GM19099 (cell line): Measurements from ENCODE around the gene TLNRD1.

Experiments used
- POLR2A ChIP-seq: IDR thresholded peaks from 3 replicates; pipeline ENCODE4 v1.6.1; 2011; ENCODE audit warnings: low read depth; ENCODE audit not compliant: insufficient read length; ENCODE audit errors: extremely low read depth

Gene TLNRD1

DNA sequence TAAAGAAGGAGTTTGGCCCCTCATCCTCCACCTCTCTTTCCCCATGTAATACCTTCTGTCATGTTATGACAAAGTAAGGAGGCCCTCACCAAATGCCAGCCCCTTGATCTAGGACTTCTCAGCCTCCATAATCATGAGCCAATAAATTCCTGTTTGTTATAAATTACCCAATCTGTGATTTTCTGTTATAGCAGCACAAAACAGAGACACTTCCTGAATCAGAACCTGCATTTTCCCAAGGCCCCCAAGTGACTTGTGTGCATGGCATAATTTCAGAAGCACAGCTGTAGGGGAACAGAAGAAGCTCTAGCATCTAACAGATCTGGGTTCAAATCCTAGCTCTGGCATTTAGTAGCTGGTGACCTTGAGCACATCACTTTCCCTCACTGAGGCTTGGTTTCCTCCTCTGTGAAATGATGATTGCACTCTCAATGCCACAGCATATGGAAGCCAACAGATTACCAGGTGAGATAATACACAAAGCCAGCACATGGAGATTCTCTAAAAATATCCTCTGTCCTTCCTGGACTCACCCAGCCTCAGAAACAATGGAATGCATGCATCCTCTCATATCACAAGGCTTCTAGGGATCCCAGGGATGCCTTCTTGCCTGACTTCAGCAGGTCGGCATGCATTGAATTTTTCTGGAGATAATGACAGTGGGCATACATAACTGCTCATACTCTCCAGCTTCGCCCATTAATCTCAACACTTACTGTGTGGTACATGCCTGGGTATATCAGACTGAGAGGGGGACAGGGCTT, 26.3 kb downstream of the TLNRD1 start:
- no peak for TF ChIP-seq POLR2A

- no peak for TF ChIP-seq POLR2A
Measured at GRCh38 chr15:81029414-81030300, 28.9 kb downstream of the TLNRD1 start.

DNA sequence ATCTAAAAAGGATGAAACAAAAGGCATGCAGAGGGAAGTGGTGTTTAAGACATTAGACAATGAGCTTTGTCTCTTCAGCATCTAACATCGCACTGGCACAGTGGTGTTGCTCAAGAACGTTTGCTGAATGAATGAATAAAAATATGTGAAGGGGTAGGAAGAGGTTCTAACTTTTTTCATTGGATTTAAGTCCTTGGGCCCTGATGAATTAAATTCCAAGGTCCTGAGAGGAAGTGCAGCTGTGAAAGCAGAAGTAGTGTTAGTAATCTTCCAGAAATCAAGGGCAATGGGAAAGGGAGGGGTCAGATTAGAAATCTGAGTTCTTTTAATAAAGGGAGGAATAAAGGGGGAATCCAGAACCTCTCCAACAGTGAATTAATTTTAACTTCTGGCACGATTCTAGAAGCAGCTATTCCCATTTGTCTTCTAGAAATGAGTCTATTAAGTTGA, 29.6 kb downstream of the TLNRD1 start:
- TF ChIP-seq POLR2A, result no peak

DNA sequence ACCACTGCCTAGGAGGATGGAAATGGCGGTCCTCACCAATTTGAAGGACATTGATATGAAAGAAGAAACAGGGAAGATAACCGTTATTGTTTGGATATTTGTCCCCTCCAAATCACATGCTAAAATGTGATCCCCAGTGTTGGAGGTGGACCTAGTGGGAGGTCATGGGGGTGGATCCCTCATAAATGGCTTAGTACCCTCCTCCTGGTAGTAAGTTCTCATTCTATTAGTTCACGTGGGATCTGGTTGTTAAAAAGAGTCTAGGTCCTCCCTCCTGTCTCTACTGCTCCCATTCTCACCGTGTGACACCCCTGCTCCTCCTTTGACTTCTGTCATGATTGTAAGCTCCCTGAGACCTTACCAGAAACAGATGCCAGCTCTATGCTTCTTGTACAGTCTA, 30.5 kb downstream of the TLNRD1 start:
- no peak for TF ChIP-seq POLR2A

DNA sequence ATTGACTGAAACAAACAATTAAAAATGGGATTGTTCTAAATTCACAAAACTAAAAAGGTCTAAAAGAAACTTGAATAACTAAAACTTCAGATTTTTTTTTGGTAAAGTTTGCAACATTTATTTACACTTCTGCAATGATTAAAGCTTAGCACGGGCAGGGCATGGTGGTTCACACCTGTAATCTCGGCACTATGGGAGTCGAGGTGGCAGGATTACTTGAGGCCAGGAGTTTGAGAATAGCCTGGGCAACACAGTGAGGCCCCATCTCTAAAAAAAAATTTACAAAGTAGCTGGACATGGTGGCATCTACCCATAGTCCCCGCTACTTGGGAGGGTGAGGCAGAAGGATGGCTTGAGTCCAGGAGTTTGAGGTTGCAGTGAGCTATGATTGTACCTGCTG, 31.6 kb downstream of the TLNRD1 start:
- no peak for TF ChIP-seq POLR2A

GRCh38 chr15:81032818-81033217, 32.1 kb downstream of the TLNRD1 start:
- no peak for TF ChIP-seq POLR2A

GRCh38 chr15:81033508-81033907, 32.8 kb downstream of the TLNRD1 start:
- TF ChIP-seq POLR2A, result no peak

- no peak for TF ChIP-seq POLR2A
Measured at GRCh38 chr15:81037952-81038743, 37.4 kb downstream of the TLNRD1 start.

- TF ChIP-seq POLR2A, result no peak
Measured at GRCh38 chr15:81038975-81039607, 38.4 kb downstream of the TLNRD1 start.

DNA sequence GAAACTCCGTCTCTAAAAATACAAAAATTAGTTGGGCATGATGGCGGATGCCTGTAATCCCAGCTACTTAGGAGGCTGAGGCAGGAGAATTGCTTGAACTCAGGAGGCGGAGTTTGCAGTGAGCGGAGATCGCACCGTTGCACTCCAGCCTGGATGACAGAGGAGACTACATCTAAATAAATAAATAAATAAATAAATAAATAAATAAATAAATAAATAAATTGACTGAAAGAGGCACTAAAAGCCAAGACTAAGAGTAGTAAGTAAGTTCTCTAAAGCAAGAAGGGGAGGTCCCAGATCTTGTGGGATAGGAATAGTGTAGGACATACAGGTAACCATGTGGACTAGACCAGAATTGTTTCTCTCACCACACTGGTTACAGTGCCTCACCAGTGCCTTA, 40.0 kb downstream of the TLNRD1 start:
- no peak for TF ChIP-seq POLR2A

DNA sequence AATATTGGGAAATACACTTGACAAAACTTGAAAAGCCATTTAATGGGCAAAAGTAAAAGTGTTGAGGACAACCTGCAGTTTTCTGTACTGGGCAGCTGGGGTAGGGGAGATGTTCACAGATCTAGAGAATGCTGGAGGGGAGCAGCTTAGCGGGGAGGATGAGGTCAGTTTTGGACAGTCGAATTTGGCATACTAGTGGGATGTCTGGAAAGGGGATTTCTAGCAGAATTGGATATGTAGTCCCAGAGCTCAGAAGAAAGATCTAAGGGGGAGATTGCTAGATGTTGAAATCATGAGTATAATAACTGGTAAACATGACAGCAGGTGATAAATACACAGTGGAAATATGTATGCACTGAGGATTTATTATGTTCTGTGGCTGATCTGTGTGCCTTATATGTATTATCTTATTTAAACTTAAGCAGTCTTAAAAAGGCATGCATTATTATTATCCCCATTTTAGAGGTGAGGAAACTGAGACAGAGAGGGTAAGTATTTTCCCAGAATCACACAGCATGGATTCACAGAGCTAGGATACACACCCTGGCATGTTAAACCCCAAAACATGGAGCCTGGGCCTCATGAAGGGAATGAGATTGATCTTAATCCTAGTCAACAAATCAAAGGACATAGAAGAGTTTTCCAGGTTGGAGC, 42.7 kb downstream of the TLNRD1 start:
- TF ChIP-seq POLR2A, result no peak

DNA sequence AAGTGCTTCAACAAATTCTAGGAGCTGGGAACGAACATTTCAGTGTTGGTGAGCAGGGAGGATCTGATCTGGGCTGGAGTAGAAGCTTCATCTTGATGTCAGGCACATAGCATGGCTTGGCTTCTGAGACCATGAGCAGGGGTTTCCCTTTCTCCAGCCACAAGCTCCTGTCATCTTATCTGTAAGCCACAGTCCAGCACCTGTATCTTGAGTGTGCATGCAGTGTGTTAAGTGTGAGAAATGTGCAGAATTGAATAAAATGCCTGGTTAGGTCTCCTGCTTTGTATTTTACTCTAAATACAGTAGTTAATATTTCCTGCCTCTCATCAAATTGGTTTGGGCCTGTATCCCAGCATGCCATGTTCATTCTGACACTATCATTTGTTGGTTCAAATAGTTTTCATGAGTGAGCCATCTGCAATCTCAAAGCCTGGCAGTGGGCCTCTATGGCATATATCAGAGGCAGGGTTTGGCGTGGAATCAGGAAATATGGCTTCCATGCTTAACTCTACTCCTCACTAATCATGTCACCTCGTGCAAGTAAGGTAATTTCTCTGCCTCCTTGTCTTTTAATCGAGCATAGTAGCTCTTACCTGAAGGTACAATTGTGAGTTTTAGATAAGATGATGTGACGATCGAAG, 43.3 kb downstream of the TLNRD1 start:
- no peak for TF ChIP-seq POLR2A

DNA sequence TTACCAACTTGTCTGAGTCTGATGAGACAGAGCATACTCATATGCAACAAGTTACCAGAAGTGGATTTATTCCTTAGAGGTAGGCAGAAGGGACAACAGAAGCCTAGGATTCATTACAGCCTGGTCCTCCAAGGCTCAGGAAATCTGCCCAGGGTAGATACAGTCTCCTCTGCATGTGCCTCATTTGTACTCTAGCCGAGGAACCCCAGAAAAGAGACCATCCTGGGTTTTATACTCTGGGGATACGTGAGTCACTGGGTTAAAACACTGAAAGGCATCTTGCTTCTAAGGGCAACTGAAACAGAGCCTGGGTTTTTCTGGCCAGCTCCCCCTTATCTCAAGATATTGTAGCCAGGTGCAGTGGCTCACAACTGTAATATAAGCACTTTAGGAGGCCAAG, 45.6 kb downstream of the TLNRD1 start:
- TF ChIP-seq POLR2A, result no peak

DNA sequence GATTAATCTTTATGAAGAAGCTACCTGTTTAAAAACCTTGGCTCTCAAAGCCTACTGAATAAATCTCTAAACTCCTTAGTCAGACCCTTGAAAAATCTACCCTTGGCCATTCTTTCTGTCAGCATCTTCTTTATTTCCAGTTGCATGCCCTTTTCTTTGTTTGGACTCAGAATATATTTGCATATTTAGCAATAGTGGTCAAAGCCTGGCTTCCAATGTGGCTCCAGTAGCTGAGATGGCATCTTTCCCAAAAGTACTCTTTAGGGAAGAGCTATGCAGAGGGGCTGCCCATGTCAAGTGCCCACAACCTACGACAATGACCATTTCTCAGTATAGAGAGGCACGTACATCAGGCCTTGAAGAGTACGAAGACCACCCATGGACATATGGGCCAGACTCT, 47.2 kb downstream of the TLNRD1 start:
- TF ChIP-seq POLR2A, result no peak
